Stimulated activated CD4-positive, alpha-beta T cell treated with anti-CD3 and anti-CD28 coated beads, Interleukin-2, amount 100 ng/mL, for 48 hours (primary cell): Measurements from ENCODE around the gene SLC35F3.

Experiments
- DNase-seq, 2 donors: peaks; one replicate each; pipeline ENCODE4 v3.0.0-alpha.2; 2020

The SLC35F3 gene

GRCh38 chr1:233981042-233981675 is 76.7 kb downstream of the SLC35F3 start:
- no peak for DNase-seq

- no peak for DNase-seq
These were observed 78.5 kb downstream of the SLC35F3 start for GRCh38 chr1:233982827-233983518.

GRCh38 chr1:233983811-233984210 is 79.3 kb downstream of the SLC35F3 start:
- DNase-seq: no peak

- DNase-seq: no peak
These were observed 84.7 kb downstream of the SLC35F3 start for GRCh38 chr1:233988963-233989696.

- DNase-seq: no peak
These were observed 86.0 kb downstream of the SLC35F3 start for GRCh38 chr1:233990486-233990885.

- no peak for DNase-seq
These were observed 89.2 kb downstream of the SLC35F3 start for GRCh38 chr1:233993651-233994050.

GRCh38 chr1:233994112-233994511 is 89.6 kb downstream of the SLC35F3 start:
- no peak for DNase-seq

- no peak for DNase-seq
These were observed 94.0 kb downstream of the SLC35F3 start for GRCh38 chr1:233998456-233998855.

GRCh38 chr1:233998891-233999290 is 94.4 kb downstream of the SLC35F3 start:
- DNase-seq: no peak

- DNase-seq: no peak
These were observed 96.1 kb downstream of the SLC35F3 start for GRCh38 chr1:234000557-234001041.

GRCh38 chr1:234001817-234002216 is 97.3 kb downstream of the SLC35F3 start:
- no peak for DNase-seq

GRCh38 chr1:234004591-234004990 is 100.1 kb downstream of the SLC35F3 start:
- DNase-seq: no peak

- no peak for DNase-seq
These were observed 103.2 kb downstream of the SLC35F3 start for GRCh38 chr1:234007684-234008083.

GRCh38 chr1:234008591-234008990 is 104.1 kb downstream of the SLC35F3 start:
- DNase-seq: no peak

- no peak for DNase-seq
These were observed 105.2 kb downstream of the SLC35F3 start for GRCh38 chr1:234009668-234010067.

GRCh38 chr1:234014208-234014607 is 109.7 kb downstream of the SLC35F3 start:
- DNase-seq: no peak

- DNase-seq: no peak
These were observed 114.3 kb downstream of the SLC35F3 start for GRCh38 chr1:234018816-234019215.

GRCh38 chr1:234019387-234019786 is 114.9 kb downstream of the SLC35F3 start:
- DNase-seq: no peak

GRCh38 chr1:234022302-234022701 is 117.8 kb downstream of the SLC35F3 start:
- DNase-seq: no peak

GRCh38 chr1:234039603-234040002 is 135.1 kb downstream of the SLC35F3 start:
- DNase-seq: no peak

- no peak for DNase-seq
These were observed 136.2 kb downstream of the SLC35F3 start for GRCh38 chr1:234040446-234041317.

- no peak for DNase-seq
These were observed 139.6 kb downstream of the SLC35F3 start for GRCh38 chr1:234044079-234044478.

GRCh38 chr1:234047123-234047522 is 142.6 kb downstream of the SLC35F3 start:
- DNase-seq: no peak
